ENCODE measurements around the gene COL6A2. TPM values are rescaled to one million over a fixed set of nuclear protein-coding genes. Genes with fewer than 3 reads are reported as not detected.

COL6A2 gene
- total and polyA plus RNA-seq, 10 of the 15 experiments (the other 5 are each of a cell fraction or from before 2014, with no cell fraction given) = 0.16 to 1.3 (median 0.34) TPM; not detected in 7

DNA sequence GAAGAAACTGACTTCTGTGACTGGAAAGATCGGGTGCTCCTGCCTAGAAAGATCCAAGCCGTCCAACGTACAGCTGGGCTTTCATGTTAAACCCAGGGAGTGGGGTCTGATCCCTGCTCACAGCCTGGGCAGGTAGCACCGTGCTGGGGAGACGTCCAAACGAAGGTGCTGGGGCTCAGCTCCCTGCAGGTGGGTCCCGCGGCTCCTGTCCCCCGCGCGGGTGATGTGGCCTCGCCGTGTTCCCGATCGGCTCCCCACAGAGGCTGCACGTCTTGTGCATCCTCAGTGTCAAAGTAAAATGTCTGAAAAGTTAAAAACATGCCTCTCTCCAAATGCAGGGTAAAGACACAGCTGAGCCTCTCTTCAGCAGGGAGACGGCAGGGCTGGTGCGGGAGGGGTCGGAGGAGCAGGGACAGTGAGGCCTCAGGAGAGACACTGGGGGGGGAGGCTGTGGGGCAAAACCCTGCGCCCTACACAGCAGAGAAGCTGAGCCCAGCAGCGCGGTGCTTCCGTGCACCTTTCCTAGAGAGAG is 40.1 kb upstream of the COL6A2 start:
- Histone ChIP-seq H3K4me1 (ENCODE audit: control insufficient read depth, insufficient read depth, low read length) (peaks cover 3% of the 10 kb centered on the region; the same call in 1 of the 2 replicates), H3K27ac (ENCODE audit: control insufficient read depth, insufficient read depth) (no peak overlapping the region), H3K79me2 (ENCODE audit: control insufficient read depth, insufficient read depth, low read length) (no peaks in the 10 kb centered on the region), H3K9ac (ENCODE audit: control insufficient read depth, insufficient read depth, low read length) (no peak overlapping the region), H3K9me3 (replicated peaks; ENCODE audit: control insufficient read depth, insufficient read depth, low read length) (no peaks in the 10 kb centered on the region; the same call in 2 of the 3 replicates), H4K20me1 (ENCODE audit: control insufficient read depth, insufficient read depth) (no peaks in the 10 kb centered on the region), H3K36me3 (ENCODE audit: control insufficient read depth in 2 of 2, insufficient read depth in 2 of 2, low read length in 1 of 2) (no peaks in the 10 kb centered on the region), H3K4me2 (ENCODE audit: control insufficient read depth, insufficient read depth) (no peak overlapping the region), H3K27me3 (replicated peaks in 1 of 2; ENCODE audit: control insufficient read depth in 2 of 2, insufficient read depth in 2 of 2, low read length in 1 of 2) (no peaks in the 10 kb centered on the region), H3K4me3 (no peak overlapping the region), H2AFZ (ENCODE audit: control insufficient read depth, low read depth, low read length) (no peak overlapping the region)
- ChIA-PET POLR2A (interaction anchor here (0.6 kb wide), 1 partner anchor 827 kb away, joined by 3 read pairs; no protein-coding TSS in a partner anchor), CTCF (no interaction called here), SMC1A (ENCODE audit: uncharacterized antibody, unreplicated experiment) (no interaction called here), RAD21 (ENCODE audit: unreplicated experiment) (no interaction called here)
- BruUV-seq (replicated peaks) = no TSS peak
- DNase-seq (ENCODE audit: low read depth, low spot score) (no peak), ATAC-seq (no peak), FAIRE-seq (no peak)
- WGBS (ENCODE audit: insufficient coverage, insufficient replicate concordance, low lambda C conversion rate, missing lambda C conversion rate) = 51% methylated on average over 23 of the region's 23 CpGs
- in situ Hi-C loops (cut with MboI) (no loop called here), intact Hi-C loops (cut with micrococcal nuclease; ENCODE audit: unreplicated experiment) (no loop called here)
- TF ChIP-seq, protein P1, sequence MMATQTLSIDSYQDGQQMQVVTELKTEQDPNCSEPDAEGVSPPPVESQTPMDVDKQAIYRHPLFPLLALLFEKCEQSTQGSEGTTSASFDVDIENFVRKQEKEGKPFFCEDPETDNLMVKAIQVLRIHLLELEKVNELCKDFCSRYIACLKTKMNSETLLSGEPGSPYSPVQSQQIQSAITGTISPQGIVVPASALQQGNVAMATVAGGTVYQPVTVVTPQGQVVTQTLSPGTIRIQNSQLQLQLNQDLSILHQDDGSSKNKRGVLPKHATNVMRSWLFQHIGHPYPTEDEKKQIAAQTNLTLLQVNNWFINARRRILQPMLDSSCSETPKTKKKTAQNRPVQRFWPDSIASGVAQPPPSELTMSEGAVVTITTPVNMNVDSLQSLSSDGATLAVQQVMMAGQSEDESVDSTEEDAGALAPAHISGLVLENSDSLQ (IDR thresholded peaks at IDR 0.05) = no peak
- TF ChIP-seq CBFB (IDR thresholded peaks at IDR 0.05; ENCODE audit: low read depth) (no peak), CBX5 (IDR thresholded peaks at IDR 0.05; ENCODE audit: low read depth) (no peak), NR2F1 (conservative IDR thresholded peaks at IDR 0.05) (no peak), PAX5 (IDR thresholded peaks at IDR 0.05; ENCODE audit: borderline replicate concordance, low read depth, low read length) (no peak), BRCA1 (IDR thresholded peaks at IDR 0.05; ENCODE audit: low read depth, low read length) (no peak), IRF4 (IDR thresholded peaks at IDR 0.05; ENCODE audit: low read depth, low read length) (no peak), CHD1 (IDR thresholded peaks at IDR 0.05; ENCODE audit: low read depth, low read length) (no peak), SPI1 (IDR thresholded peaks at IDR 0.05; ENCODE audit: borderline replicate concordance, insufficient read depth, low read depth, low read length) (no peak)
- TF ChIP-seq, protein P2, sequence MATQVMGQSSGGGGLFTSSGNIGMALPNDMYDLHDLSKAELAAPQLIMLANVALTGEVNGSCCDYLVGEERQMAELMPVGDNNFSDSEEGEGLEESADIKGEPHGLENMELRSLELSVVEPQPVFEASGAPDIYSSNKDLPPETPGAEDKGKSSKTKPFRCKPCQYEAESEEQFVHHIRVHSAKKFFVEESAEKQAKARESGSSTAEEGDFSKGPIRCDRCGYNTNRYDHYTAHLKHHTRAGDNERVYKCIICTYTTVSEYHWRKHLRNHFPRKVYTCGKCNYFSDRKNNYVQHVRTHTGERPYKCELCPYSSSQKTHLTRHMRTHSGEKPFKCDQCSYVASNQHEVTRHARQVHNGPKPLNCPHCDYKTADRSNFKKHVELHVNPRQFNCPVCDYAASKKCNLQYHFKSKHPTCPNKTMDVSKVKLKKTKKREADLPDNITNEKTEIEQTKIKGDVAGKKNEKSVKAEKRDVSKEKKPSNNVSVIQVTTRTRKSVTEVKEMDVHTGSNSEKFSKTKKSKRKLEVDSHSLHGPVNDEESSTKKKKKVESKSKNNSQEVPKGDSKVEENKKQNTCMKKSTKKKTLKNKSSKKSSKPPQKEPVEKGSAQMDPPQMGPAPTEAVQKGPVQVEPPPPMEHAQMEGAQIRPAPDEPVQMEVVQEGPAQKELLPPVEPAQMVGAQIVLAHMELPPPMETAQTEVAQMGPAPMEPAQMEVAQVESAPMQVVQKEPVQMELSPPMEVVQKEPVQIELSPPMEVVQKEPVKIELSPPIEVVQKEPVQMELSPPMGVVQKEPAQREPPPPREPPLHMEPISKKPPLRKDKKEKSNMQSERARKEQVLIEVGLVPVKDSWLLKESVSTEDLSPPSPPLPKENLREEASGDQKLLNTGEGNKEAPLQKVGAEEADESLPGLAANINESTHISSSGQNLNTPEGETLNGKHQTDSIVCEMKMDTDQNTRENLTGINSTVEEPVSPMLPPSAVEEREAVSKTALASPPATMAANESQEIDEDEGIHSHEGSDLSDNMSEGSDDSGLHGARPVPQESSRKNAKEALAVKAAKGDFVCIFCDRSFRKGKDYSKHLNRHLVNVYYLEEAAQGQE (IDR thresholded peaks at IDR 0.05; ENCODE audit: low read depth, low read length) = no peak
- TF ChIP-seq, protein P3, sequence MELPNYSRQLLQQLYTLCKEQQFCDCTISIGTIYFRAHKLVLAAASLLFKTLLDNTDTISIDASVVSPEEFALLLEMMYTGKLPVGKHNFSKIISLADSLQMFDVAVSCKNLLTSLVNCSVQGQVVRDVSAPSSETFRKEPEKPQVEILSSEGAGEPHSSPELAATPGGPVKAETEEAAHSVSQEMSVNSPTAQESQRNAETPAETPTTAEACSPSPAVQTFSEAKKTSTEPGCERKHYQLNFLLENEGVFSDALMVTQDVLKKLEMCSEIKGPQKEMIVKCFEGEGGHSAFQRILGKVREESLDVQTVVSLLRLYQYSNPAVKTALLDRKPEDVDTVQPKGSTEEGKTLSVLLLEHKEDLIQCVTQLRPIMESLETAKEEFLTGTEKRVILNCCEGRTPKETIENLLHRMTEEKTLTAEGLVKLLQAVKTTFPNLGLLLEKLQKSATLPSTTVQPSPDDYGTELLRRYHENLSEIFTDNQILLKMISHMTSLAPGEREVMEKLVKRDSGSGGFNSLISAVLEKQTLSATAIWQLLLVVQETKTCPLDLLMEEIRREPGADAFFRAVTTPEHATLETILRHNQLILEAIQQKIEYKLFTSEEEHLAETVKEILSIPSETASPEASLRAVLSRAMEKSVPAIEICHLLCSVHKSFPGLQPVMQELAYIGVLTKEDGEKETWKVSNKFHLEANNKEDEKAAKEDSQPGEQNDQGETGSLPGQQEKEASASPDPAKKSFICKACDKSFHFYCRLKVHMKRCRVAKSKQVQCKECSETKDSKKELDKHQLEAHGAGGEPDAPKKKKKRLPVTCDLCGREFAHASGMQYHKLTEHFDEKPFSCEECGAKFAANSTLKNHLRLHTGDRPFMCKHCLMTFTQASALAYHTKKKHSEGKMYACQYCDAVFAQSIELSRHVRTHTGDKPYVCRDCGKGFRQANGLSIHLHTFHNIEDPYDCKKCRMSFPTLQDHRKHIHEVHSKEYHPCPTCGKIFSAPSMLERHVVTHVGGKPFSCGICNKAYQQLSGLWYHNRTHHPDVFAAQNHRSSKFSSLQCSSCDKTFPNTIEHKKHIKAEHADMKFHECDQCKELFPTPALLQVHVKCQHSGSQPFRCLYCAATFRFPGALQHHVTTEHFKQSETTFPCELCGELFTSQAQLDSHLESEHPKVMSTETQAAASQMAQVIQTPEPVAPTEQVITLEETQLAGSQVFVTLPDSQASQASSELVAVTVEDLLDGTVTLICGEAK (IDR thresholded peaks at IDR 0.05; ENCODE audit: borderline replicate concordance) = no peak
- TF ChIP-seq, protein P4, sequence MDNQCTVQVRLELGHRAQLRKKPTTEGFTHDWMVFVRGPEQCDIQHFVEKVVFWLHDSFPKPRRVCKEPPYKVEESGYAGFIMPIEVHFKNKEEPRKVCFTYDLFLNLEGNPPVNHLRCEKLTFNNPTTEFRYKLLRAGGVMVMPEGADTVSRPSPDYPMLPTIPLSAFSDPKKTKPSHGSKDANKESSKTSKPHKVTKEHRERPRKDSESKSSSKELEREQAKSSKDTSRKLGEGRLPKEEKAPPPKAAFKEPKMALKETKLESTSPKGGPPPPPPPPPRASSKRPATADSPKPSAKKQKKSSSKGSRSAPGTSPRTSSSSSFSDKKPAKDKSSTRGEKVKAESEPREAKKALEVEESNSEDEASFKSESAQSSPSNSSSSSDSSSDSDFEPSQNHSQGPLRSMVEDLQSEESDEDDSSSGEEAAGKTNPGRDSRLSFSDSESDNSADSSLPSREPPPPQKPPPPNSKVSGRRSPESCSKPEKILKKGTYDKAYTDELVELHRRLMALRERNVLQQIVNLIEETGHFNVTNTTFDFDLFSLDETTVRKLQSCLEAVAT (IDR thresholded peaks at IDR 0.05) = no peak
- TF ChIP-seq, protein P5, sequence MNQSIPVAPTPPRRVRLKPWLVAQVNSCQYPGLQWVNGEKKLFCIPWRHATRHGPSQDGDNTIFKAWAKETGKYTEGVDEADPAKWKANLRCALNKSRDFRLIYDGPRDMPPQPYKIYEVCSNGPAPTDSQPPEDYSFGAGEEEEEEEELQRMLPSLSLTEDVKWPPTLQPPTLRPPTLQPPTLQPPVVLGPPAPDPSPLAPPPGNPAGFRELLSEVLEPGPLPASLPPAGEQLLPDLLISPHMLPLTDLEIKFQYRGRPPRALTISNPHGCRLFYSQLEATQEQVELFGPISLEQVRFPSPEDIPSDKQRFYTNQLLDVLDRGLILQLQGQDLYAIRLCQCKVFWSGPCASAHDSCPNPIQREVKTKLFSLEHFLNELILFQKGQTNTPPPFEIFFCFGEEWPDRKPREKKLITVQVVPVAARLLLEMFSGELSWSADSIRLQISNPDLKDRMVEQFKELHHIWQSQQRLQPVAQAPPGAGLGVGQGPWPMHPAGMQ (IDR thresholded peaks at IDR 0.05; ENCODE audit: borderline replicate concordance) = no peak
